HG02852 (cell line): Measurements from ENCODE around the gene ARHGAP15.

Experiments used
- ATAC-seq: cut with Tn5 transposase; IDR thresholded peaks from one replicate; pipeline ENCODE4 v1.9.1; 2021; ENCODE audit warnings: mild to moderate bottlenecking, moderate library complexity; ENCODE audit not compliant: unreplicated experiment

The ARHGAP15 gene

GRCh38 chr2:143477714-143478443 lies 348.7 kb downstream of the ARHGAP15 start:
- ATAC-seq: peak; percentile 76

DNA sequence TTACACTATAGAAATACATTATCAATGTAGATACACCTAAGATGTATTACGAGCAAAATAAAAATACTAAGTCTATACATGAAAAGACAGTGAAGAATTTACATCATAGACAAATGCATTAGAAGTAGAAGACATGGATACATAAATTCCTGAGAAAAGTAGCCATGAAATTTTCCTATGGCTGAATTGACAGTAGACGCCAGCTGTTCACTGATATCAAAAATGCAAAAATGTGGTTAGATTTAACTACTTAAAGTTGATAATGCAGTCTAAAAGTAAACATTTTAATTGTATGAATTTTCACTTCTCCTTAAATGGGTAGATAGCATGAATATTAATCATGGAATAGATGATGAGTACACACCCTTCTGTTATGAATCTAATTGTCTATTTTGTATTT lies 350.9 kb downstream of the ARHGAP15 start:
- no peak for ATAC-seq

DNA sequence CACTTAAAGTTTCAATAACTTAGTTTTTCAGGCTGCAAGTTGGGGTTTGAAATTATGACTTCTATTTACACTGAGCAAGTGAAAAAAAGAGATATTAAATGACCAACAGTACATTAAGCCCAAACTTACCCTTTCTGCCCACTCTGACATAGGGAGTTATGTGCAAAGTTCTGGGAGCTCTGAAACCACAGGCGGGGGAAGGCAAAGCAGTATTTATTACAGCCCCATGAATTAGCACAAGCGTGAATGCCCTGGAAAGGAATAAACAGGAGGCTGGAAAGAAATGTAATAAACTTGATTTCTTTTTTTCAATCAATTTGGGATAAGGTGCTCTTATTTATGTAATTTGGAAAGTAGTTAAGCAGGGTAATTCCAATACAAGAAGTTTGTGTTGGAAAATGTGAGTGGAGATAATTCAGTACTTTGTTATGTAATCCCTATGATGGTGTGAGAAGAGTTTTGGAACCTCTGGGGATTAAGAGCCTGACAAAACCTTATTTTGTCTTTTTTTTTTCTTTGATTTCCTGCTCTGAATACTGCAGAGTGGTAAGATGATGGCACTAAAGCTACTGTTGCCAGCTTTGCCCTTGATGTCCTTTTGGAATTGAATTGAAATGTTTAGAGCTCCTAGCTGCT lies 351.5 kb downstream of the ARHGAP15 start:
- ATAC-seq: no peak

DNA sequence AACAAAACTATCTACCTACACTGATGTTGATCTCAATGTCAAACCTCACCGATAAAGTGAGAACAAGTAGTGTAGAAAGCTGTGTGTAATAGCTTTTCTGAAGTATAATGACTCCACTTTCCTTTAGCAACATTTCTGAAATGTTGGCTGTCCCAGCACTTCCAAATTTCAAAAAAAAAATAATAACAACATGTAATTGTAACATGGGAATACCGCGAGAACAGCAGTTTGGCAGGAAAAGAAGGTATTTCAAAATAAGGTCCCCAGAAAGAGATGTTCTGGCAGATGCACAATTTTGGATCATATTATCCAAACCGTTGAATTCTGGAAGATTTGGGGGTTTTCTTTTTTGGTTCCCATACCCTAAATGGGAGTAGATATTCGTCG lies 352.0 kb downstream of the ARHGAP15 start:
- ATAC-seq: no peak

GRCh38 chr2:143481733-143482132 lies 352.5 kb downstream of the ARHGAP15 start:
- no peak for ATAC-seq

DNA sequence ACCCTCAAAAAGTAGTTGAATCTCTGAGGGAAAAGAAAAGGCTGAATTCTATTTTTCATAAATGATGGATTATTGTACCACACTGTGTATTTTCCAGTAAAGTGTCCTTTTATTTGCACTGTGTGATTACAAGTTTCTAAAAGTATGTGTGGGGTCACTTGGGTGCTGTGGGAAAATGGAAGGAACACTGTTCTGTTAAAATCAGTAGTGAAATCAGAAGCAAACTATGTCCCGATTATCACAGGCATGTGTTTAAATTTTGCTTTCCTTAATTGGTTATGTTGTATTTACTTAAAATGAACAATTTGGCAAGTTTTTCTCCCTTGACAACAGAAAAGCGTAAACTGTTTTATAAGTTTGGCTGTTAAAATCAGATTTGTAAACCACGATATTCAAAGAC lies 353.1 kb downstream of the ARHGAP15 start:
- no peak for ATAC-seq

DNA sequence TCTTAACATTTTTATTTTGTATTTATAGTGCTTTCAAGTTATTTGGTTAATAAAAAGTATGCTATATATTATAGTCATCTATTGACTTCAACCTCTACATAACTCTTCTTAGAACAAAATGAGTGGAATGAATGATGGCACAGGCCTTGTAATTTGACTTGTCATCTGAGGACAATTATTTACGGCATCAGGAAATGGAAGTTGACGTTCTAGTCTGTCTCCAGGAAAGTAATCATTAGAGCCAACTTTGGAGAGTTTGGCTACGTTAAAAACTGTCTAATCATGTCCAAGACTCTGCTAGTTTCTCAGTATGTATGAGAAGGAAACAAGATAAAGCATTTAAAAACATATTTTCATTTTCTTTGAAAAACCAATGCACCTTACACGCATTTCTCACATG lies 353.6 kb downstream of the ARHGAP15 start:
- ATAC-seq: no peak

- no peak for ATAC-seq
Observed at GRCh38 chr2:143486976-143487375, 357.8 kb downstream of the ARHGAP15 start.

GRCh38 chr2:143489145-143489544 lies 359.9 kb downstream of the ARHGAP15 start:
- ATAC-seq: no peak

- no peak for ATAC-seq
Observed at GRCh38 chr2:143491131-143491530, 361.9 kb downstream of the ARHGAP15 start.

DNA sequence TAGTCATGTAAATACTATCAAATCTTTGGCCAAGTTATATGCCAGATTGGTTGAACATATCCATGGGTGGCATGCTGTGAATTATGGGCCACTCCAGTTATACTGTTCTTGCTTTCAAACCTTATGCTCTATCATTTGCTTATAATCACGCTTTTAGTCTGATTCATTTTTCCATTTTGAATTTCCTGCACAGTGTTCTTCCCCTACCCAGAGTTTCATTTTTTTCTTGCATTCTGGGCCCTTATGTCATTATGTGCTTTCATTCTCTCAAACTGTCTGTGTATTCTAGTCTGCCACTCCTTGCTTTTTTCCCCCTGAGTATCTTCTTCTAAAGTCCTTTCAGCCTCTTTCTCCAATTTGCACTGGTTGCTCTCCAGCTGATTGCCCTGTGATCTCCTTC lies 364.1 kb downstream of the ARHGAP15 start:
- no peak for ATAC-seq

- no peak for ATAC-seq
Observed at GRCh38 chr2:143497726-143498125, 368.5 kb downstream of the ARHGAP15 start.

DNA sequence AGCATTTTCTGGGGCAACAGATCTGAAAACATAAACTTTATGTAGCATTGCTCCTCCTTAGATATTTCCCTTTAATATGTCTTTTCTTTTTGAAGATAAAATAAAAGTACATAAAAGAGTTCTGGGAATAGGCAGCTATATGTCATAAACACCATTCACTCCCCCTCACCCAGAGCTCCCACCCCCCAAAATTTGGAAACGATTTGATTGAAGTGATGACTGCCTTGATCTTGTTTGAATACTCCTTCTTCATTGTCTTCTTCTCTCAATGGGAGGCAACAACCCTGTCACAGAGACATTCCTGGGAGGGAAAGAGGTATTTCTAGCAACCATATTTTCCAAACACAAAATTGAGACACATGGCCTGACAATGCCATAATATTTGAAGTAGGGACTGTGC lies 369.3 kb downstream of the ARHGAP15 start:
- ATAC-seq: no peak

DNA sequence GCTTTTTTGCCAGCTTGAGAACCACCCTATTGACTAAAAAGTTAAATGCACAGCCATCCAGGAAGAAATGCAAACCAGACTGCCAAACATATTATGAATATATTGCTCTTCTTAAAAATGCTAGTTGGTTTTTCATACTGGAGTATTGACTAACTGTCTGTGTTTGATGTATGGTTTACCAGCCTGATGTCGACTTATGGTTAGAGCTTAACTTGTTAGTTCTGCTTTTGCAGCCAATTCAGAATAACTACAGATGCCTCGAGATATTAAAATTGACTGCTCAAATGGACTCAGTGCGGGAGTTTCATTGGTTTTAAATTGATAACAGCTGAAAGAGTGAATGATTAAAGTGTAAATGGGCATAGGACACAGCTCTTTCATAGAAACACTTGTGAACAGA lies 369.8 kb downstream of the ARHGAP15 start:
- no peak for ATAC-seq

- no peak for ATAC-seq
Observed at GRCh38 chr2:143501106-143501676, 372.0 kb downstream of the ARHGAP15 start.

- ATAC-seq: no peak
Observed at GRCh38 chr2:143503280-143503679, 374.1 kb downstream of the ARHGAP15 start.

DNA sequence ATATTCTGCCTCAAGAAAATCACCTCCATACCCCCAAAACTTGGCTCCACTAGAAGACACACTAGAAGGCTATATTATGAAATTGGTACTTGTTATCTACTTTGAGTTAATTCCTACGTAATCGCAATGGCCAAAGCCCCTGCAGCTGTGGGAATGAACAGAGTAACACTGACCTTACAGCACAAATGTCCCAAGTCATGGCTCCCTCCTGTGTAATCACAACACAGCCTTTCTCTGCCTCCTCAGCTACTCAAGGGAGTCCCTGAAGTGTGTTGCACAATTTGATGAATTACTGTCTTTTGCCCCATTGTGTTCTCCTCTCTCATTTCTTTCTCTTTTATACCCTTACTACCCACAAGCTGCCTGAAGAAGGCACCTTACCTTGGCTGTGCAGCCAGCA lies 375.2 kb downstream of the ARHGAP15 start:
- ATAC-seq: no peak

GRCh38 chr2:143505542-143505941 lies 376.3 kb downstream of the ARHGAP15 start:
- ATAC-seq: no peak

GRCh38 chr2:143513081-143513480 lies 383.9 kb downstream of the ARHGAP15 start:
- peak; percentile 84 for ATAC-seq

DNA sequence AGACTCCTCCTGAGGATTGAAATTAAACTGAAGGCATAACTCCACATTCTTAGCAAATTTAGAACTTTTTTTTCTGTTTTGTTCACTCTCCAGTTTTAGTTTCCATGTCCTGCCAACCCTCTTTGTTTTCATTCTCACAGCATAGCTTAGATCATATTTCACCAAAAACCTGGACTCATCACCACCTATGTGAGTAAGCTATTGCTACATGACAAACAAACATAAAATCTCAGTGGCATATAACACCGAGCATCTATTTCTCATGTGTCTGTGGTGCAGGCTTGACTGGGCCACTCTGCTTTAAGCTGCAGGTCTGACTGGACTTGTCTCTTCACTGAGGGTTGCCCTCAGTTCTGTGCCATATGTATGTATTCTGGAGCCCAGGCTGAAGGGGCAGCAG lies 385.2 kb downstream of the ARHGAP15 start:
- no peak for ATAC-seq

DNA sequence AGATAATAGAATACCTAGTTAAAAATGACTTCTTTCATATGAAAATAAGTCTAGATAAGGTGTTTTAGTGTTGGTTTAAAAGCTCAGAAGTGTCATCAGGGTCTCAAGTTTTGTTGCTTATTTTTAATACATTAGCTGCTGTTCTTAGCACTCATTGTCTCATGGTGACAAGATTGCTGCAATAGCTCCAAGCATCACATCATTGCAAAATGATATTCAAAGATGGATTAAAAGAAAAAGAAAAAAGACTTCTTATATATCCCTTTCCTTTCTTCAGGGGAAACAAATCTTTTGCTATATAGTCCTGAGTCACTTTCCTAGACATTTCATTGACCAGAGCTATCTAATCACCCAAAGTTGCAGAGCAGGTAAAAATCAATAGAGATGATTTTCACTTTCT lies 386.1 kb downstream of the ARHGAP15 start:
- no peak for ATAC-seq

DNA sequence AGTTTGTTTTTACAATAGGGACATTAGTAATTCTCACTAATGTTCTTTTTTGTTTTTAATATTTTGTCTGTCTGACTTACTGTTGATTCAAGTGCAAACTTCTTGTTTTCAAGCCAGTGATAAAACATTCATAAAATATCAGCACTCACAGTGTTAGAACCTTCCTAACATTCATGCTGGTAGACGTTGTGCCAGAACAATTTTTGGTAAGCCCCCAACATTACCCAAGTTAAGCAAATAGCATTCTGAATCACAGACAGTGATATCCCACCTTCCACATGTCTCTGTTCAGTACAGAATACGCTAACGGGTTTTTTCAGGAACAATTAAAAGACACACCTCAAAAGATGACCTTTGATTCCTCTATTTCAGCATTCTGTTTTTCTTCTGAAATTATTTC lies 390.3 kb downstream of the ARHGAP15 start:
- no peak for ATAC-seq
